Endodermal cell (in vitro differentiated cells): ENCODE measurements around the gene MANEAL. TPM values are rescaled to one million over a fixed set of nuclear protein-coding genes. Genes with fewer than 3 reads are reported as not detected.

Experiments used
- DNase-seq: peaks from one replicate; pipeline ENCODE4 v3.0.0-alpha.2; 2017
- H3K27ac ChIP-seq: 2 replicates; pipeline ENCODE4 v1.5.1; 2013; ENCODE audit warnings: mild to moderate bottlenecking, low read depth, low read length, moderate library complexity
- H3K27me3 ChIP-seq: 2 replicates; pipeline ENCODE4 v1.6.1; 2013; ENCODE audit warnings: mild to moderate bottlenecking, low read length, moderate library complexity; ENCODE audit not compliant: insufficient read depth, control insufficient read depth, poor library complexity, severe bottlenecking
- H3K36me3 ChIP-seq: 2 replicates; pipeline ENCODE4 v1.7.0; 2013; ENCODE audit warnings: mild to moderate bottlenecking, low read length, moderate library complexity; ENCODE audit not compliant: control insufficient read depth, insufficient read depth
- H3K4me1 ChIP-seq: one replicate; pipeline ENCODE4 v1.7.0; 2013; ENCODE audit warnings: low read length; ENCODE audit not compliant: control insufficient read depth, insufficient read depth
- H3K4me3 ChIP-seq: 2 replicates; pipeline ENCODE4 v1.5.1; 2013; ENCODE audit warnings: mild to moderate bottlenecking, low read length, moderate library complexity
- H3K9ac ChIP-seq: 2 replicates; pipeline ENCODE4 v1.6.1; 2013; ENCODE audit warnings: mild to moderate bottlenecking, low read length, moderate library complexity; ENCODE audit not compliant: poor library complexity, severe bottlenecking; ENCODE audit errors: extremely low read depth
- H3K9me3 ChIP-seq: 2 replicates; pipeline ENCODE4 v1.6.1; 2013; ENCODE audit warnings: mild to moderate bottlenecking, low read length, moderate library complexity; ENCODE audit not compliant: control insufficient read depth
- H3K27ac Mint-ChIP-seq: 2 replicates; pipeline ENCODE4 v1.8.0; 2020; ENCODE audit warnings: mixed read lengths
- H3K27me3 Mint-ChIP-seq: 2 replicates; pipeline ENCODE4 v1.8.0; 2021; ENCODE audit warnings: mild to moderate bottlenecking, mixed read lengths; ENCODE audit not compliant: insufficient read depth
- H3K36me3 Mint-ChIP-seq: 2 replicates; pipeline ENCODE4 v1.8.0; 2020; ENCODE audit warnings: low read depth, mixed read lengths
- H3K4me1 Mint-ChIP-seq: 2 replicates; pipeline ENCODE4 v1.8.0; 2020; ENCODE audit warnings: mixed read lengths
- H3K4me3 Mint-ChIP-seq: 2 replicates; pipeline ENCODE4 v1.8.0; 2020; ENCODE audit warnings: mild to moderate bottlenecking, moderate library complexity, mixed read lengths
- H3K9me3 Mint-ChIP-seq: 2 replicates; pipeline ENCODE4 v1.8.0; 2020; ENCODE audit warnings: mild to moderate bottlenecking, mixed read lengths
- WGBS, 2 experiments: methylation state at CpG; one replicate each; pipeline versions ENCODE4 v1.1.5 to v1.1.7; 2013; ENCODE audit warnings: missing lambda C conversion rate in 2 of 2, mixed read lengths in 1 of 2; ENCODE audit not compliant: insufficient coverage in 1 of 2, insufficient read length in 1 of 2; 5-methylcytosine and 5-hydroxymethylcytosine counted together
- total RNA-seq, 2 donors: library from RNA; stranded (reverse); fragmentation: NEBNext Ultra II Directional in 1 of 2; extraction: Animal tissue kit (Norgen Biotek cat#: 25700) in 1 of 2; gene quantifications; 2 replicates in 1 of 2; 3 replicates in 1 of 2; pipeline ENCODE4 v1.2.1, GENCODE V29; 2021
- TF ChIP-seq, protein P1 (sequence below): fragments of 200-600 bp; sonication (generic); conservative IDR thresholded peaks from 2 replicates; pipeline ENCODE4 v1.5.0; 2021; ENCODE audit warnings: antibody characterized with exemption, mild to moderate bottlenecking

MANEAL gene
- total RNA-seq, 2 donors from 2014 or later, result 7.0 to 9.6 TPM

DNA sequence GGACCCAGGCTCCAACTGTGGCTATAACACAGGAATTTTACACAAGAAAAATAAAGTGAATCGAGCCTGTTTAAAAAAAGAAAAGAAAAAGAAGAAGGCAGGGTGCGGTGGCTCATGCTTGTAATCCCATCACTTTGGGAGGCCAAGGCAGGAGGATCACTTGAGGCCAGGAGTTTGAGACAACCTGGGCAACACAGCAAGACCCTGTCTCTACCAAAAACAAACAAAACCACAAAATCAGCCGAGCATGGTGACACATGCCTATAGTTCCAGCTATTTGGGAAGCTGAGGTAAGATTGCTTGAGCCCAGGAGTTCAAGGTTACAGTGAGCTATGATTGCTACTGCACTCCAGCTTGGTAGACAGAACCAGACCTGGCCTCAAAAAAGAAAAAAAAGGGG is 48.0 kb downstream of the MANEAL start:
- Mint-ChIP-seq H3K4me1 (peaks cover 22% of the 10 kb centered on the region), H3K9me3 (no peaks in the 10 kb centered on the region), H3K27me3 (no peaks in the 10 kb centered on the region), H3K27ac (no peak overlapping the region), H3K36me3 (peaks cover 37% of the 10 kb centered on the region), H3K4me3 (no peak overlapping the region)
- no peak overlapping the region for H3K4me3 ChIP-seq
- H3K9me3 ChIP-seq, result no peaks in the 10 kb centered on the region
- H3K36me3 ChIP-seq, result peaks cover 21% of the 10 kb centered on the region
- H3K4me1 ChIP-seq, result peaks cover 8% of the 10 kb centered on the region
- H3K9ac ChIP-seq, result no peak overlapping the region
- DNase-seq, result no peak
- H3K27me3 ChIP-seq, result no peaks in the 10 kb centered on the region
- no peak overlapping the region for H3K27ac ChIP-seq
- TF ChIP-seq, protein P1, sequence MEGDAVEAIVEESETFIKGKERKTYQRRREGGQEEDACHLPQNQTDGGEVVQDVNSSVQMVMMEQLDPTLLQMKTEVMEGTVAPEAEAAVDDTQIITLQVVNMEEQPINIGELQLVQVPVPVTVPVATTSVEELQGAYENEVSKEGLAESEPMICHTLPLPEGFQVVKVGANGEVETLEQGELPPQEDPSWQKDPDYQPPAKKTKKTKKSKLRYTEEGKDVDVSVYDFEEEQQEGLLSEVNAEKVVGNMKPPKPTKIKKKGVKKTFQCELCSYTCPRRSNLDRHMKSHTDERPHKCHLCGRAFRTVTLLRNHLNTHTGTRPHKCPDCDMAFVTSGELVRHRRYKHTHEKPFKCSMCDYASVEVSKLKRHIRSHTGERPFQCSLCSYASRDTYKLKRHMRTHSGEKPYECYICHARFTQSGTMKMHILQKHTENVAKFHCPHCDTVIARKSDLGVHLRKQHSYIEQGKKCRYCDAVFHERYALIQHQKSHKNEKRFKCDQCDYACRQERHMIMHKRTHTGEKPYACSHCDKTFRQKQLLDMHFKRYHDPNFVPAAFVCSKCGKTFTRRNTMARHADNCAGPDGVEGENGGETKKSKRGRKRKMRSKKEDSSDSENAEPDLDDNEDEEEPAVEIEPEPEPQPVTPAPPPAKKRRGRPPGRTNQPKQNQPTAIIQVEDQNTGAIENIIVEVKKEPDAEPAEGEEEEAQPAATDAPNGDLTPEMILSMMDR, result no peak
- 98 to 100% methylated on average over 1 to 3 of the region's 3 CpGs for WGBS, 2 experiments

DNA sequence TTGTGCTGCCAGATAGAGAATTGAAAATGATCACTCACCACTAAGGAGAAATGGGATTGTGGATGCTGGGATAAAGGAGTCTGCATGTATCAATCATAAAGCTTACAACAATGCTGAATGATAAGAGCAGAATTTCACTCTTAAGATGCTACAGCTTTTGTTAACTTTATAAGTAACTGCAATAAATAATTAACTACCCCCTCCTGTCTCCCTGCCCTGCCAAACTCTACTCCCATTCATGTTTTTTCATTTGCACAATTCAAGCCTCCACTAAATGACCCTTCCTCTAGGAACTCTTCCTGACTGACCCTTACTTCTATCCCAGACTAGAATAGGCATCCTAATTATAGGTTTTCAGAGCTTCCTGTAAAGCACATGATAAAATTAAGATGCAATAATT is 50.9 kb downstream of the MANEAL start:
- TF ChIP-seq, protein P1, result no peak
- no peak overlapping the region for H3K4me3 Mint-ChIP-seq
- H3K9me3 Mint-ChIP-seq, result no peaks in the 10 kb centered on the region
- Histone ChIP-seq H3K4me3 (no peak overlapping the region), H3K36me3 (peaks cover 4% of the 10 kb centered on the region), H3K4me1 (peaks cover 8% of the 10 kb centered on the region), H3K27ac (no peak overlapping the region), H3K9ac (no peak overlapping the region), H3K9me3 (no peaks in the 10 kb centered on the region), H3K27me3 (no peaks in the 10 kb centered on the region)
- H3K27me3 Mint-ChIP-seq, result no peaks in the 10 kb centered on the region
- H3K4me1 Mint-ChIP-seq, result peaks cover 22% of the 10 kb centered on the region
- peaks cover 21% of the 10 kb centered on the region for H3K36me3 Mint-ChIP-seq
- no peak for DNase-seq
- H3K27ac Mint-ChIP-seq, result no peak overlapping the region

DNA sequence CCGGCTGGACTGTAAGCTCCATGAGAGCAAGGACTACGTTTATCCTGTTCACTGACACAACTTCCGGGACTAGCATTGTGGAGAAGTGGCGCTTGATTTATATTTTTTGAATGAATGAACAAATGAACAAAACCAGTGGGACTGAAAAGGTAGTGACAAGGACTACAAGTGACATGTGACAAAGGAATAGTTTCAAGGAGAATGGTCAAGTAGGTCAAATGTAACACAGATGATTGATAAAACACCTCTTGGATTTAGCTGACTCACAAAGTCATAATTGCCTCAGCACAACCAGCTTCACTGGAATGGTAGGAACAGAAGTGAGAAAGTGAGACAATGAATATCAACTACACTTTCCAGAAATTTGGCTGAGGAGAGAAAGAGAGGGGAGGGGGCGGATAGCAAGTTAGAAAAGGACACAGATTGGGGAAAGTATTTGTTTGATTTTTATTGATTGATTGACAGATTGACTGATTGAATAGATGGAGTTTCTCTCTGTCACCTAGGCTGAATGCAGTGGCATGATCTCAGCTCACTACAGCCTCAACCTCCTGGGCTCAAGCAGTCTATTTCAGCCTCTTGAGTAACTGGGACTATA is 51.5 kb downstream of the MANEAL start:
- no peaks in the 10 kb centered on the region for H3K36me3 ChIP-seq
- DNase-seq, result no peak
- no peak overlapping the region for H3K4me3 ChIP-seq
- no peak overlapping the region for H3K27ac ChIP-seq
- H3K4me1 ChIP-seq, result peaks cover 8% of the 10 kb centered on the region
- H3K9me3 Mint-ChIP-seq, result no peaks in the 10 kb centered on the region
- H3K27me3 Mint-ChIP-seq, result no peaks in the 10 kb centered on the region
- WGBS, 2 experiments, result 96 to 97% methylated on average over 5 of the region's 5 CpGs
- peaks cover 15% of the 10 kb centered on the region for H3K36me3 Mint-ChIP-seq
- H3K9ac ChIP-seq, result no peak overlapping the region
- H3K27me3 ChIP-seq, result no peaks in the 10 kb centered on the region
- TF ChIP-seq, protein P1, result no peak
- no peak overlapping the region for H3K4me3 Mint-ChIP-seq
- no peaks in the 10 kb centered on the region for H3K9me3 ChIP-seq
- H3K27ac Mint-ChIP-seq, result no peak overlapping the region
- H3K4me1 Mint-ChIP-seq, result peaks cover 22% of the 10 kb centered on the region
